ENCODE measurements around the gene TSPAN10. TPM values are rescaled to one million over a fixed set of nuclear protein-coding genes. Genes with fewer than 3 reads are reported as not detected.

Gene TSPAN10
- total and polyA plus RNA-seq, 2 of the 13 experiments (the other 11 are each of a cell fraction or from before 2014, with no cell fraction given): 0.54 to 0.75 TPM

DNA sequence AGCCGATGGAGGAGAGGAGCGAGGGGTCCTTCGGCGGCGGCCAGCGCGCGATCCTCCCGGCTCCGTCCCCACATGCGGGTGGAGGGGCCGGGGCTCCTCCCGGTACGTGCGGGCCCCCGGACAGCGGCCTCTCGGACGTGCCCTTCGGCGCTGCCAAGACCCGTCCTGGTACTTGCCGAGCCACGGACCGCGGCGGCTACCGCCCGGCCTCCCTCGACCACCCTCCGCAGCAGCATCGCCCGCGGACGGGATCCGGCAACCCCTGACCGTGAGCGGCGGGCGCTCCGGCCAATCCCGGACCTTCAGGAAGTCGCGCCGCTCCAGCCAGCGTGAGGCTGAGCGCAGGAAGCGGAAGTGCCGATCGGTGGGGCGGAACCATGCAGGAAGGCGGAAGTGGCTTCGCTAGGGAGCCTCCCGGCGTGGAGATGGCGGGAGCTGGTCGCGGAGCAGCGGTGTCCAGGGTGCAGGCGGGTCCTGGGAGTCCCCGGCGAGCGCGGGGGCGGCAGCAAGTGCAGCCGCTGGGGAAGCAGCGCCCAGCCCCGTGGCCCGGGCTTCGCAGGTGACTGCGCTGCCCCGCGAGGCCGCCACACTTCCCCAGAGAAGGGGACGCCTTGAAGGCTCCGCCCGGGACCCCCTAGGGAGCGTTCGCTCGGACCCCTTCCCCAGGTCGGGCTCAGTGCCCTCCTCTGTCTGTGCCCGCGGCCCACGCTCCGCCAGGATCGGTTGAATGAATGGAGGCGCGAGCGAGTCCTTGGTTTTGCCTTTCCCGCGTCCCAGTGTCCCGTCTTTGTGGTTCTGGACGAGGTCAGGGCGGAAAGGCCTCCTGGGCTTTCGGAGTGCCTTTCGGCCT, 29.6 kb downstream of the TSPAN10 start, which contains the start of the genes CCDC137 and OXLD1 (continued):
- TF ChIP-seq, protein P1, sequence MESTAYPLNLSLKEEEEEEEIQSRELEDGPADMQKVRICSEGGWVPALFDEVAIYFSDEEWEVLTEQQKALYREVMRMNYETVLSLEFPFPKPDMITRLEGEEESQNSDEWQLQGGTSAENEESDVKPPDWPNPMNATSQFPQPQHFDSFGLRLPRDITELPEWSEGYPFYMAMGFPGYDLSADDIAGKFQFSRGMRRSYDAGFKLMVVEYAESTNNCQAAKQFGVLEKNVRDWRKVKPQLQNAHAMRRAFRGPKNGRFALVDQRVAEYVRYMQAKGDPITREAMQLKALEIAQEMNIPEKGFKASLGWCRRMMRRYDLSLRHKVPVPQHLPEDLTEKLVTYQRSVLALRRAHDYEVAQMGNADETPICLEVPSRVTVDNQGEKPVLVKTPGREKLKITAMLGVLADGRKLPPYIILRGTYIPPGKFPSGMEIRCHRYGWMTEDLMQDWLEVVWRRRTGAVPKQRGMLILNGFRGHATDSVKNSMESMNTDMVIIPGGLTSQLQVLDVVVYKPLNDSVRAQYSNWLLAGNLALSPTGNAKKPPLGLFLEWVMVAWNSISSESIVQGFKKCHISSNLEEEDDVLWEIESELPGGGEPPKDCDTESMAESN (CRISPR knock-in tag; conservative IDR thresholded peaks at IDR 0.05): peak; percentile 96
- TF ChIP-seq ZNF430 (CRISPR knock-in tag; IDR thresholded peaks at IDR 0.05) (0 out of 2 replicates have a peak, but pooled peaks have one; percentile 79), AGO1 (IDR thresholded peaks at IDR 0.05; ENCODE audit: low read depth, low read length, poor library complexity, severe bottlenecking) (peak; percentile 50), MTA3 (CRISPR knock-in tag; IDR thresholded peaks at IDR 0.05) (no peak), ZNF670 (CRISPR knock-in tag; IDR thresholded peaks at IDR 0.05; ENCODE audit: borderline replicate concordance) (peak; percentile 71; the same call in 1 of the 2 replicates), ZNF777 (CRISPR knock-in tag; IDR thresholded peaks at IDR 0.05) (0 out of 2 replicates have a peak, but pooled peaks have one; percentile 26), GABPB1 (CRISPR knock-in tag; IDR thresholded peaks at IDR 0.05) (peak; percentile 100), ZNF720 (CRISPR knock-in tag; IDR thresholded peaks at IDR 0.05) (no peak), FOXA3 (CRISPR knock-in tag; IDR thresholded peaks at IDR 0.05) (peak; percentile 47; the same call in 1 of the 2 replicates), NFIC (IDR thresholded peaks at IDR 0.05; ENCODE audit: low read length) (no peak), SAP130 (CRISPR knock-in tag; IDR thresholded peaks at IDR 0.05; ENCODE audit: low read depth) (peak; percentile 99), ZNF552 (CRISPR knock-in tag; IDR thresholded peaks at IDR 0.05; ENCODE audit: borderline replicate concordance) (no peak), MTF2 (CRISPR knock-in tag; IDR thresholded peaks at IDR 0.05; ENCODE audit: borderline replicate concordance) (no peak; the same call in 1 of the 2 replicates), PATZ1 (CRISPR knock-in tag; IDR thresholded peaks at IDR 0.05) (peak; percentile 66), ZNF792 (CRISPR knock-in tag; IDR thresholded peaks at IDR 0.05) (no peak; the same call in 1 of the 2 replicates), ZNF235 (CRISPR knock-in tag; IDR thresholded peaks at IDR 0.05; ENCODE audit: borderline replicate concordance) (0 out of 2 replicates have a peak, but pooled peaks have one; percentile 69), SMAD9 (CRISPR knock-in tag; IDR thresholded peaks at IDR 0.05) (peak; percentile 77; the same call in 1 of the 2 replicates)
- TF ChIP-seq, protein P2, sequence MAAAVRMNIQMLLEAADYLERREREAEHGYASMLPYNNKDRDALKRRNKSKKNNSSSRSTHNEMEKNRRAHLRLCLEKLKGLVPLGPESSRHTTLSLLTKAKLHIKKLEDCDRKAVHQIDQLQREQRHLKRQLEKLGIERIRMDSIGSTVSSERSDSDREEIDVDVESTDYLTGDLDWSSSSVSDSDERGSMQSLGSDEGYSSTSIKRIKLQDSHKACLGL (CRISPR knock-in tag; IDR thresholded peaks at IDR 0.05): peak; percentile 71
- TF ChIP-seq, protein P3, sequence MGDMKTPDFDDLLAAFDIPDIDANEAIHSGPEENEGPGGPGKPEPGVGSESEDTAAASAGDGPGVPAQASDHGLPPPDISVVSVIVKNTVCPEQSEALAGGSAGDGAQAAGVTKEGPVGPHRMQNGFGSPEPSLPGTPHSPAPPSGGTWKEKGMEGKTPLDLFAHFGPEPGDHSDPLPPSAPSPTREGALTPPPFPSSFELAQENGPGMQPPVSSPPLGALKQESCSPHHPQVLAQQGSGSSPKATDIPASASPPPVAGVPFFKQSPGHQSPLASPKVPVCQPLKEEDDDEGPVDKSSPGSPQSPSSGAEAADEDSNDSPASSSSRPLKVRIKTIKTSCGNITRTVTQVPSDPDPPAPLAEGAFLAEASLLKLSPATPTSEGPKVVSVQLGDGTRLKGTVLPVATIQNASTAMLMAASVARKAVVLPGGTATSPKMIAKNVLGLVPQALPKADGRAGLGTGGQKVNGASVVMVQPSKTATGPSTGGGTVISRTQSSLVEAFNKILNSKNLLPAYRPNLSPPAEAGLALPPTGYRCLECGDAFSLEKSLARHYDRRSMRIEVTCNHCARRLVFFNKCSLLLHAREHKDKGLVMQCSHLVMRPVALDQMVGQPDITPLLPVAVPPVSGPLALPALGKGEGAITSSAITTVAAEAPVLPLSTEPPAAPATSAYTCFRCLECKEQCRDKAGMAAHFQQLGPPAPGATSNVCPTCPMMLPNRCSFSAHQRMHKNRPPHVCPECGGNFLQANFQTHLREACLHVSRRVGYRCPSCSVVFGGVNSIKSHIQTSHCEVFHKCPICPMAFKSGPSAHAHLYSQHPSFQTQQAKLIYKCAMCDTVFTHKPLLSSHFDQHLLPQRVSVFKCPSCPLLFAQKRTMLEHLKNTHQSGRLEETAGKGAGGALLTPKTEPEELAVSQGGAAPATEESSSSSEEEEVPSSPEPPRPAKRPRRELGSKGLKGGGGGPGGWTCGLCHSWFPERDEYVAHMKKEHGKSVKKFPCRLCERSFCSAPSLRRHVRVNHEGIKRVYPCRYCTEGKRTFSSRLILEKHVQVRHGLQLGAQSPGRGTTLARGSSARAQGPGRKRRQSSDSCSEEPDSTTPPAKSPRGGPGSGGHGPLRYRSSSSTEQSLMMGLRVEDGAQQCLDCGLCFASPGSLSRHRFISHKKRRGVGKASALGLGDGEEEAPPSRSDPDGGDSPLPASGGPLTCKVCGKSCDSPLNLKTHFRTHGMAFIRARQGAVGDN (CRISPR knock-in tag; IDR thresholded peaks at IDR 0.05): peak; percentile 68

All from HepG2 (cell line).